ENCODE data around the gene EFNB2.

DNA sequence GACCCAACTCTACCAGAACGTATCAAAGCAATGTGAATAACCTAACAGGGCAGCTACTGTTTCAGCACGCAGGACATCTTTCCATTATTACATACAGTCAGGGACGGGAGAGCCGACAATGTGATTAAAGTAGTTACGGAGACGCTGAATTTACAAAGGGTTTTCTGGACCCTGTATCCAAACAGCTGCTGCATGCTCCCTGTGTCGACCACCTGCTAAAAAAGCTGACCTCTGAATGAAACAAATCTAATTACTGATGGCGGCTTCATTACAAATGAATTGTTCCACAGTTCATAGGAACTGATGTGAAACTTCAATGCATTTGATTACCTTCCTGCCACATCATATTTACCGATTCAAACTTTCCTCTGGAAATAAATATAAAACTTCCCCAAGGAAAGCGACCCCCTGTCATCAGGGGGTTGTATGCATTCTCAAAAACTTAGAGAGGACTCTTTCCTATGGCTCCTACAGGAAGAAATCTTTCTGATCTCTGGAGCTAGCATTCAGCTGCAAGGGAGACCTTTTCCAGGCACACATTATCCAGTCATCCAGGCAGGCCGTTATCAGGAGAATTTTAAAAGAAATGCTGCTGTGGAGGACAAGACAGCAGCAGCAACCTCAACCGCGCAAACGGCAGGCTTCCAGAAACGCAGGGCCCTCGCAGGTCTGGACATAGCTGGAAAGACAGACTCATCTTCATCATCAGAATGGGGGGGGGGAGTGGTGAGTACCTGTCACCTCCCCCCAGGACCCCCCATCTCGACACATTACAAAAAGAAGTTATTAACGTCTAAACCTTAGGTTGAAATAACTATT, 3.1 kb downstream of the EFNB2 start:
- TF ChIP-seq, protein P1, sequence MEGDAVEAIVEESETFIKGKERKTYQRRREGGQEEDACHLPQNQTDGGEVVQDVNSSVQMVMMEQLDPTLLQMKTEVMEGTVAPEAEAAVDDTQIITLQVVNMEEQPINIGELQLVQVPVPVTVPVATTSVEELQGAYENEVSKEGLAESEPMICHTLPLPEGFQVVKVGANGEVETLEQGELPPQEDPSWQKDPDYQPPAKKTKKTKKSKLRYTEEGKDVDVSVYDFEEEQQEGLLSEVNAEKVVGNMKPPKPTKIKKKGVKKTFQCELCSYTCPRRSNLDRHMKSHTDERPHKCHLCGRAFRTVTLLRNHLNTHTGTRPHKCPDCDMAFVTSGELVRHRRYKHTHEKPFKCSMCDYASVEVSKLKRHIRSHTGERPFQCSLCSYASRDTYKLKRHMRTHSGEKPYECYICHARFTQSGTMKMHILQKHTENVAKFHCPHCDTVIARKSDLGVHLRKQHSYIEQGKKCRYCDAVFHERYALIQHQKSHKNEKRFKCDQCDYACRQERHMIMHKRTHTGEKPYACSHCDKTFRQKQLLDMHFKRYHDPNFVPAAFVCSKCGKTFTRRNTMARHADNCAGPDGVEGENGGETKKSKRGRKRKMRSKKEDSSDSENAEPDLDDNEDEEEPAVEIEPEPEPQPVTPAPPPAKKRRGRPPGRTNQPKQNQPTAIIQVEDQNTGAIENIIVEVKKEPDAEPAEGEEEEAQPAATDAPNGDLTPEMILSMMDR (IDR thresholded peaks at IDR 0.05) = no peak
- TF ChIP-seq POLR2AphosphoS5 (IDR thresholded peaks at IDR 0.05; ENCODE audit: low read depth, low read length) (no peak), SIN3A (IDR thresholded peaks at IDR 0.05; ENCODE audit: borderline replicate concordance, insufficient read depth, low read depth, low read length) (no peak)
